Measurements from ENCODE around the gene MKRN2OS.

MKRN2OS gene

DNA sequence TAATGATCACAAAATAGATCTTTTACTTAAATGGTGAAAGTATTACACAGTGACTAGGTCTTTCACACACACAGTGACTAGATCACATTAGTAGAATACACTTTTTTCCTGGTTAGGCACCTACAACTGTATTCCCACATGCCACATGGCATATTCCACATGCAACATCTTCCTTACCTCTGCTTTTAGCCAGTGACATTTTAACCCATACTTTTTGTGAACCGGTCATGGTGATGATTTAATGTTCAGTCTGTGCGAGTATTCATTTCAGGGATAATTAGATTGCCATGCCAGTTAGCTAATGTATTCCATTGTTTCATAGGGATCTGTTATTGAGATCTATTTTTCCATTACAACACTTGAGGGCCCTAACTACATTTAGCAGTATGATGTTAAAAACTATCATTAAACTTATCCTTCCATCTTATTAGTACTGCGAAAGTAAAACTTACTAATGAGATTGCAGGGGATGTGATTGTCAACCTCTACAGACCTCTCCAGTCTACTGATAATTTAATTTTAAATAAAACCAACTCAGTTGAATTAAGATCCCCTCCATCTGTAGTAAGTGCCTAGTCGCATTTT lies 32.7 kb downstream of the MKRN2OS start:
- no peak for DNase-seq

DNA sequence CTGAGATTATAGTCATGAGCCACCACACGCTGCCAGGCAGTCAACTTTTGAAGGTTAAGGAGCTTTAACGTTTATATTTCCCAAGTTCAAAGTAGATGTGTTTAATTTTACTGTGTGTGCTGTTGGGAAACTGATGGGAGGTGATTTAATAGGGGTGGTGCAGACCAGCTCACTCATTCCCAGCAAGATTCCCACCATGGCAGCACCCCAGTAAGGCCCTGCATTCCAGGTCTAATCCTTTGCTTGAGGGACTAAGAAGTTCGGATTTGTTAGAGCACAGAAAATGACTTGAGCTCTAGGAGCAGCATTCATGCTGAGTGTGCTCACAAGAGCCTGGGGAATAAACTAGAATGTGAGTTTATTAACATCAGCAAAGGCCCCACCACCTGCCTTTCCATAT lies 35.8 kb downstream of the MKRN2OS start:
- DNase-seq = no peak

DNA sequence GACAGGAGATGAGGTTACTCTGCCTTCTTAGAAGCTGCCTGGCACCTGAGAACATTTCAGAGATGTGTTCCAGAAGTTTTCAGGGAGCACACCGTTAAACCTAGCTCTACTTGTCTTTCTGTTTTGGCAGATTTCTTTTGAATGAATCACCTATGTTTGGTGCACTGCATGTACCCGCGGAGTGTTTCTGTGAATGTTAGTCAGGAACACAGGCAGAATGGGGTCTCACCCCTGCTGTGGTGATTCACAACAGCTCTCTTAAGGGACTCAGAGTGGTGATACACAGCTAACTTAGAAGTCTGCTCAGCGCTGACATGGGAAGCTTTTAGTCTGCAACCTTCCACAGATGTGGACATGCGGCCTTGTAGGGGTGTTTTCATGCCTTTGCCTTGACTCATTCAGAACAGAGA lies 37.0 kb downstream of the MKRN2OS start:
- no peak for DNase-seq

DNA sequence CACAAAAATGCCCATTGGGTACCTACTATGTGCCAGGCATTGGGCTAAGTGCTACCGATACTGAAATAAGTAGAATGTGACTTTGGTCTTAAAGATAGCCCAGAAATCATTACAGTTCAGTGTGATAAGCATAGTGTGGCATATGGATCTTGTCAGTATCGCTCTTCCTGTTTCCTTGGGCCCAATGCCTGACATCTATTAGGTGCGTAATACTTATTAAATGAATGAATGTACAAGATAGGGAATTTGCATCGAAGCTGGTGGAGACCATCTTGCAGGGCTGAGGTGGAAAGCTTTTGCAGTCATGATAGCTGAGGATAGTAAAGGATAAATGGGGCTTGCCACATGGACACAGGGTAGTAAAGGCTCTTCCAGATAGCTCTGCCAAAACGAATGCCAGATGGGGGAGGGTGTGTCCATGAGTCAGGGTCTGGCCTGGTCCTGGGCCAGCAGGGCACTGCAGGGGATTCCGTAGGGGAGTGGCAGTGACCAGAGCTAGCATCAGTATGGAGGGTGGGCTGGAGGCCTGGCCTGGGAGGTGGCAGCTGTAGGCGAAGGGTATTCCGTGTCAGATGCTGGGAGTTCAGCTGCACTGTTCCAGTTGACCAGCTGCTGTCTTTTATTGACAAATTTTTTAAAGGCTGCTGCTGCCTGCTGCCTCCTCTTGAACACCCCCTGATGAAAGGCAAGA lies 37.6 kb downstream of the MKRN2OS start:
- DNase-seq = no peak

DNA sequence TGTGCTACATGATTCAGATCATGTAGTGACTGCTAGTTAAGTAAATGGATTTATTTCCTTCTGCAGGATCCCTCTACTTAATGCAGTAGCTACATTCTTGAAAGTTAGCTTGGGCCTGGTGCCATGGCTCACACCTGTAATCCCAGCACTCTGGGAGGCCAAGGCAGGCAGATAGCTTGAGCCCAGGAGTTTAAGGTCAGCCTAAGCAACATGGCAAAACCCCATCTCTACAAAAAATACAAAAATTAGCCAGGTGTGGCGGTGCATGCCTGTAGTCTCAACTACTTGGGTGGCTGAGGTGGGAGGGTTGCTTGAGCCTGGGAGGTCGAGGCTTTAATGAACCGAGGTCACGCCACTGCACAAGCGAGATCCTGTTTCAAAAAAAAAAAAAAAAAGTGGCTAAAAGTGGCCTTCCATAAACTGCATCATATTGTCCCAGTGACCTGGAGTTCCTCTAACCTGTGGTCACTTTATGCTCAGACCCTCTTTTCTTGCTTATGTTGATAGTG lies 39.0 kb downstream of the MKRN2OS start:
- DNase-seq = no peak

DNA sequence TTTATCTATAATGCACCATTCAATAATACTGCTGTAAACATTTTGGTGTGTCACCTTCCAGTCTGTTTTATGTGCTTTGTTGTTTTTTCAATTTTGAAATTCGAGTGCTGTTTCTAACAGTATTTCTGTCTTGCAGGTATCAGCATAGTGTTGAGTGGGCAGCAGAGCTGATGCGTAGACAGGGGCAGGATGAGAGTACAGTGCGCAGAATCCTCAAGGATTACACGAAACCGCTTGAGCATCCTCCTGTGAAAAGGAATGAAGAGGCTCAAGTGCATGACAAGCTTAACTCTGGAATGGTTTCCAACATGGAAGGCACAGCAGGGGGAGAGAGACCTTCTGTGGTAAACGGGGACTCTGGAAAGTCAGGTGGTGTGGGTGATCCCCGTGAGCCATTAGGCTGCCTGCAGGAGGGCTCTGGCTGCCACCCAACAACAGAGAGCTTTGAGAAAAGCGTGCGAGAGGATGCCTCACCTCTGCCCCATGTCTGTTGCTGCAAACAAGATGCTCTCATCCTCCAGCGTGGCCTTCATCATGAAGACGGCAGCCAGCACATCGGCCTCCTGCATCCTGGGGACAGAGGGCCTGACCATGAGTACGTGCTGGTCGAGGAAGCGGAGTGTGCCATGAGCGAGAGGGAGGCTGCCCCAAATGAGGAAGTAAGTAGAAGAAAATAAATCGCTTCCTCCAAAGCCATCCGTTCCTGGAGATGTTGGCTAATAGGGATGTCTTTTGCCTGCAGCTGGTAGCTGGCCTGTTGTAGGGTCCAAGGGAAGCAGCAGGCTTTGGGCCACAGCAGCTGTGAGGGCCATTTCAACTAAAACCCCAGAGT lies 42.0 kb downstream of the MKRN2OS start:
- DNase-seq = no peak

DNA sequence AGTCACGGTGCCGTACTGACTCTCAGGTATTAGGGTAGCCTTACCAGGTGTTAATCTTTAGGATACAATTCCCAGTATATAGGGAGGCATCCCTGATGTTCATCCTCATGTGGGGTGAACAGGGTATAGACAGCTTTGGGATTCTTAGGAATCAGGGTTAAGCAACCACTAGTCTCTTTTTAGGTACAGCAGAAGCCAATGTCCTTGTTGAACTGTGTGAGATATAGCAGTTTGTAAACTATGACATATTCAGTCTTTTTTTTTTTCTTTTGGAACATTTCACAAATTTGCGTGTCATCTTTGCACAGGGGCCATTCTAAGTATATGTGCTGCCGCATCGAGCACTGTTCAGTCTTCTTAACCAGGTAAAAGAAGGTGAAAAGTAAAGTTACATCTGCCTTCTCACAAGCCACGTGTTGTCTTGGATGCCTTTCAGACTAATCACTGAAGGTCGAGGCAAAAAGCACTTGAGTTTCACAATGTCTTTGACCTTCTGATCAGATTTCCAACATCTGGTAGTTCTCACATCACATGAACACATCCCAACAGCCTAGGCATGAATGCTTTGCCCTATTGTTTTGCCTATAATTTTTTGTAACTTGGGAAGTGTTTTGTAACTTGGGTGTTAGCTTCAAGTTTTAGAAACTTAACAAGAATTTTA lies 43.8 kb downstream of the MKRN2OS start:
- no peak for DNase-seq

DNA sequence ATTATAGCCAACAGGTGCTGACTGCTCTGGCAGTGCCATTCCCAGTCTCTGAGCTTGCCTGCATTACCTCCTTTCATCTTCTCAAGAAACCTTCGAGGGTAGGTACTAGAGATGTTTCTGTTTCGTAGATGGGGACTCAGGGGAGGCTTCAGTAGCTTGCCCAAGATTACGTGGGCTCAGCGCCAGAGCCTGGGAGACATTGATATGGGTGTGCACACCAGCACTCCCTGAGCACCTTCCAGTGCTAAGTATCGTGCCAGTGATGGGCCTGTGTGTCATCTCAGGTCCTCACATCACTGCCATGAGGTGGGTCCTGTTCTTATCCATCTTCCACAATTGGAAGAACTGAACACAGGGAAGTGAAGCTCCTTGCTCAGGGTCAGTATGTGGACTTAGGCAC lies 45.8 kb downstream of the MKRN2OS start:
- no peak for DNase-seq

DNA sequence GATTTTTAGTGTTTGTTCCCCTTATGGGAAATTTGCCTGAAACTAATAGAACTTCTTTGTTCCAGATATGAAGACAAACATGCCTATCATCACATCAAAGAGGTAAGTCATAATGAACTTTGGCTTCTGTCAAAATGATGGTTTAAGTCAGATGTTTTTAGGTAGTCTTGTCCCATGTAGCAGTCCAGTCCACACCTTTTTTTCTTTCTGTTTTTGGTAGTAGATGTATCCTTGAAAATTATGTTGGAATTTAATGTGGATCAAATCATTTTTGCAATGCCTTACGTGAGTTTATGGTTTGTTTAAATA lies 48.9 kb downstream of the MKRN2OS start:
- no peak for DNase-seq

DNA sequence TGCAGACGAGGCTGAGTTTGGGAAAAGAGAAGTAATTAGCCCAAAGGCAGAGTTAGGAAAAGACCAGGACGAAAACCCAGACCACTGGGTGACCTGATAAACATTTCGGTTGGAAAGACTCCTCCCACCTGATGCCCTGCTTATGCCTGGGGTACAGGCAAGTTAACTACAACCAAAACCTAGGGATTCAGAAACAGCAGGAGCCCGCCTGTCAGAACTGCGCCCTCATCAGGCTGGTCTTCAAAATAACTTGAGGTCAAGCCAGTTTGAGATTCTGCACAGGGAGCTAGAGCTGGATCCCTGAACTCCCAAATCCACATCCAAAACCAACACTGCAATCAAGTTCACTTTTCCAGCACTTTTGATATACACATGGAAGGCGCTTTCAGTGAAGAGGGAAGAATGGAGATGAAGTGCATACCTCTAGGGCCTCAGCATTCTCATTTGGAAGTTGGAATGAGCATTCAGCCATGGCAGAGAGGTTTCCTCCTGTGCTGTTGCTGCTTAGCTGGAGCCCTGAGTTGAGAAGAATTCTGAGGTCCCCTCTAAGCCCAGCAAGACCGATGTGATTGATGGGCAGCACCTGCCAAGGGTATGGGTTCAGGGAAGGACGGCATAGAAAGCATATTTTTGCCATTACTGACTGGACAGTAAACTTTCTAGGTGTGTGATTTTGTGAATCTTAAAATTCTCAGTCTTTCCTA lies 49.4 kb downstream of the MKRN2OS start:
- DNase-seq = no peak

DNA sequence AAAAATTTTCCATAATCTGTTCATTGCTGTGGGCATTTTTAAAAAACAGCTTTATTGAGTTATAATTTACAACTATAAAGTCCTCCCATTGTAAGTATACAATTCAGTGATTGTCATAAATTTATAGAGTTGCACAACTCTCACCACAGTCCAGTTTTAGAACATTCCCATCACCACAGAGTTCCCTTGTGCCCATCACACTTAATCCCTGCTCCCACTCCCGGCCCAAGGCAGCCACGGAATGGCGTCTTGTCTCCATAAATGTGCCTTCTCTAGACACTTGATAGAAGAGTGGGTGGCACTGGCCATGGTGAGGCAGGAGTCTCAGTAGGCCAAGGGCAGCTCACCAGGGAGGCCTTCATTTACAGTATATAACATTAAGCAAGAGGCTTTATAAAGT lies 54.8 kb downstream of the MKRN2OS start:
- DNase-seq = no peak

DNA sequence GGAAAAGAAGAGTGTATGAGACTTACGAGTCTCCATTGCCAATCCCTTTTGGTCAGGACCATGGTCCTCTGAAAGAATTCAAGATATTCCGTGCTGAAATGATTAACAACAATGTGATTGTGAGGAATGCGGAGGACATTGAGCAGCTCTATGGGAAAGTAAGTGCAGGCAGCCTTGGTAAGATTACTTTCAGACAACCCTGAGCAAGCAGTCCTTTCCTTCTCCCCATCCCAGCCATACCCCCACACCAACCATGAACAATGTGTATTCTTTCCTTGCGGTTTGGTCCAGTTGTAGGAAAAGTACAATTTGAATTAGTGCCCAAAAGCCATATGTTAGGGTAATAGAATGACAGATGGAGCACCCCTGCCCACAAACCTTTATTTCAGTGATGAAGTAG lies 55.5 kb downstream of the MKRN2OS start:
- no peak for DNase-seq

Data from DMS153 (cell line).